SU-DHL-6 (cell line): ENCODE results near the gene AGO3.

Experiments used
- H2AFZ ChIP-seq: fragments of 200-600 bp; sonication (generic); 2 replicates; pipeline ENCODE4 v1.6.1; 2014; ENCODE audit warnings: low read depth, mild to moderate bottlenecking, moderate library complexity, mixed read lengths, antibody characterized with exemption, low read length; ENCODE audit not compliant: severe bottlenecking
- H3F3A ChIP-seq: fragments of 200-600 bp; shearing (Covaris generic); 2 replicates; pipeline ENCODE4 v1.6.0; 2016; ENCODE audit warnings: antibody characterized with exemption, mild to moderate bottlenecking; ENCODE audit not compliant: insufficient read depth
- H3K27ac ChIP-seq: fragments of 200-600 bp; sonication (generic); 2 replicates; pipeline ENCODE4 v1.5.1; 2016; ENCODE audit warnings: low read depth, mild to moderate bottlenecking, low read length, moderate library complexity, mixed read lengths
- H3K27me3 ChIP-seq: fragments of 200-600 bp; sonication (generic), shearing (Covaris generic); 2 replicates; pipeline ENCODE4 v1.6.0; 2014; ENCODE audit warnings: mild to moderate bottlenecking, low read length
- H3K36me3 ChIP-seq: fragments of 200-600 bp; sonication (generic); 2 replicates; pipeline ENCODE4 v1.6.1; 2014; ENCODE audit warnings: mild to moderate bottlenecking, low read length, mixed read lengths
- H3K4me2 ChIP-seq: fragments of 300-600, 200-600 bp; shearing (Covaris generic), sonication (generic); 2 replicates; pipeline ENCODE4 v1.6.0; 2014; ENCODE audit warnings: low read length, low read depth, mild to moderate bottlenecking; ENCODE audit not compliant: poor library complexity, severe bottlenecking
- H3K4me3 ChIP-seq: fragments of 200-600 bp; sonication (generic); 2 replicates; pipeline ENCODE4 v1.5.1; 2014; ENCODE audit warnings: antibody characterized with exemption, low read length, mild to moderate bottlenecking, mixed read lengths; ENCODE audit not compliant: insufficient read depth, poor library complexity, severe bottlenecking
- H3K79me2 ChIP-seq: fragments of 200-600 bp; sonication (generic); 2 replicates; pipeline ENCODE4 v1.6.1; 2014; ENCODE audit warnings: mild to moderate bottlenecking, low read length, moderate library complexity; ENCODE audit not compliant: insufficient read depth
- H3K9ac ChIP-seq: fragments of 200-600 bp; sonication (generic); 2 replicates; pipeline ENCODE4 v1.7.0; 2014; ENCODE audit warnings: mild to moderate bottlenecking, low read length
- H3K9me2 ChIP-seq: fragments of 200-600 bp; sonication (generic); replicated peaks from 2 replicates; pipeline ENCODE4 v1.6.1; 2014; ENCODE audit warnings: low read length; ENCODE audit not compliant: insufficient read depth
- H3K9me3 ChIP-seq: fragments of 200-600 bp; sonication (generic); 2 replicates; pipeline ENCODE4 v1.6.1; 2014; ENCODE audit warnings: low read length, mixed read lengths; ENCODE audit not compliant: insufficient read depth
- H4K20me1 ChIP-seq: fragments of 200-600 bp; sonication (generic); 2 replicates; pipeline ENCODE4 v1.6.1; 2014; ENCODE audit warnings: low read depth, mild to moderate bottlenecking, antibody characterized with exemption, low read length, moderate library complexity, mixed read lengths
- EZH2phosphoT487 ChIP-seq: fragments of 200-600 bp; sonication (generic), shearing (Covaris generic); conservative IDR thresholded peaks from 2 replicates; pipeline ENCODE4 v1.6.1; 2018; ENCODE audit warnings: mild to moderate bottlenecking, antibody characterized with exemption, low read length, moderate library complexity, mixed read lengths
- TF ChIP-seq, protein P1 (sequence below): fragments of 200-600 bp; sonication (generic); IDR thresholded peaks from one replicate; pipeline ENCODE4 v1.5.1; 2017; ENCODE audit warnings: antibody characterized with exemption, mild to moderate bottlenecking, low read length, moderate library complexity; ENCODE audit not compliant: insufficient read depth, poor library complexity, severe bottlenecking

The AGO3 gene

DNA sequence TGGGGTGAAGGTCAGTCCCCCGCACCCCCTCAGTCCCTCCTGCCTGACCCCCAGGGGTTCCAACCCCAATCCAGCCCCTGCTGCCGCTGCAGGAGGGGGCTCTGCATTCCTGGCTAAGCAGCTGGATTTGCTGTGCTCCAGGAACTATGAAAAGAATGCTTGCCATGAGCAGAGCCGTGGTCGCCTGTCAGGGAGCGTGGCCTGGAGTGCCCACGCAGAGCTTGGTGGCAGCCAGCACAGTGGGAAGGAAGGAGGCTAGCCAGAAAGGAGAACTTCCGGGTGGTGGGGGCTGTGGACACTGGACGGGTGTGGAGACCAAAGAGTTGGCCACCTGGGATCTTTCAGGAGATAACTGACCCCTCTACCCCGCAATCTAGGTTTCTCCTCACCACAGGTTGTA lies 188.6 kb downstream of the AGO3 start:
- Histone ChIP-seq H3K79me2 (no peaks in the 10 kb centered on the region), H3K4me2 (no peak overlapping the region), H3K36me3 (no peaks in the 10 kb centered on the region), H3K27ac (no peak overlapping the region), H3K9me2 (no peaks in the 10 kb centered on the region), H2AFZ (no peak overlapping the region), H4K20me1 (no peaks in the 10 kb centered on the region), H3F3A (no peaks in the 10 kb centered on the region), H3K9ac (no peak overlapping the region), H3K4me3 (no peak overlapping the region), H3K9me3 (no peaks in the 10 kb centered on the region), H3K27me3 (no peaks in the 10 kb centered on the region)
- no peak for TF ChIP-seq EZH2phosphoT487
- TF ChIP-seq, protein P1, sequence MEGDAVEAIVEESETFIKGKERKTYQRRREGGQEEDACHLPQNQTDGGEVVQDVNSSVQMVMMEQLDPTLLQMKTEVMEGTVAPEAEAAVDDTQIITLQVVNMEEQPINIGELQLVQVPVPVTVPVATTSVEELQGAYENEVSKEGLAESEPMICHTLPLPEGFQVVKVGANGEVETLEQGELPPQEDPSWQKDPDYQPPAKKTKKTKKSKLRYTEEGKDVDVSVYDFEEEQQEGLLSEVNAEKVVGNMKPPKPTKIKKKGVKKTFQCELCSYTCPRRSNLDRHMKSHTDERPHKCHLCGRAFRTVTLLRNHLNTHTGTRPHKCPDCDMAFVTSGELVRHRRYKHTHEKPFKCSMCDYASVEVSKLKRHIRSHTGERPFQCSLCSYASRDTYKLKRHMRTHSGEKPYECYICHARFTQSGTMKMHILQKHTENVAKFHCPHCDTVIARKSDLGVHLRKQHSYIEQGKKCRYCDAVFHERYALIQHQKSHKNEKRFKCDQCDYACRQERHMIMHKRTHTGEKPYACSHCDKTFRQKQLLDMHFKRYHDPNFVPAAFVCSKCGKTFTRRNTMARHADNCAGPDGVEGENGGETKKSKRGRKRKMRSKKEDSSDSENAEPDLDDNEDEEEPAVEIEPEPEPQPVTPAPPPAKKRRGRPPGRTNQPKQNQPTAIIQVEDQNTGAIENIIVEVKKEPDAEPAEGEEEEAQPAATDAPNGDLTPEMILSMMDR, result no peak
